IPS DF 4.7 (cell line): ENCODE results near the gene OR5AS1.
"Not testable (repeated sequence)": the region's sequence is repeated elsewhere in the genome, so short reads cannot be mapped to it uniquely, and the experiment has no call there.

Experiments used
- DNase-seq: peaks from one replicate; pipeline ENCODE4 v3.0.0-alpha.2; 2013; ENCODE audit warnings: low spot score; ENCODE audit errors: extremely low read depth

OR5AS1 gene

DNA sequence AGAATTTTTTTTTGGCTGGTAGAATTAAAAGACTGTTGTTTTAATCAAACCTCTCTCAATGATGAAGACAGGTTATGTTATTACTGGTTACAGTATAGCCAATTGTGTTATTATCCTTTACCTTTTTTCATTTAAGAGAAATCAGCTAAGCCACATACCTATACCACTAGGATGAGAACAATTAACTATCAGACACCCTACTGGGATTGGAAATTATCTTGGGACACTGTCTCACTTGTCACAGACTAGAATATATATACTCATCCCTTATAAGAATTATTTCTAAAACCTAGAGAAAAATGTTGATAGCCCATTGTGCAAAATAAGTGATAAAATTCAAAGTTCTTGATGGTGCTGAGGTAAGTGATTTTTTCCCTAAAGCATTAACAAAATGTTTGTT lies at the start of gene OR5AS1:
Gene OR5AS1 (plus strand): TSS at position 301 of the 400 bp plus-strand sequence. CDS start 2,765 bp downstream, outside the sequence.
- DNase-seq: no peak

DNA sequence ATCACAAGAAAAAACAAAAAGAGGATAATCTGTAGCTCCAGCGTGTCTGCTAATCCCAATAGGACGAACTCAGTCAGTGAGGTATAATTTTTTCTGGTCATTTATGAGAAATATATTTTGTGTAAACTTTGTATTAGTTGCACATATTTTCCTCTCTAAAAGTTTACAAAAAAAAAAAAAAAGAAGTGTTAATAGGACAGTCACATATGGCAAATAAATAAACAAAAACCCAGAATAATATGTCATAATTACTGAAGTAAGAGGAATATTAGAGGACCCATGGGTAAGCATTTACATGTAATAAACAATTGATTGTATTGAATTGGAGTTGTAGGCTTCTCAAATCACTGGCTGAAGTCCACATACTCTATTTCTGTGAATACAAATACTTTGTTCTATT lies 32.9 kb upstream of the OR5AS1 start, which contains the start of gene OR5F1:
Gene OR5F1 (minus strand): TSS at position 101 of the 400 bp plus-strand sequence. CDS start 0 bp downstream, at position 101.
- DNase-seq: no peak

- DNase-seq: no peak
Measured at GRCh38 chr11:56010716-56011115, 16.7 kb upstream of the OR5AS1 start.

DNA sequence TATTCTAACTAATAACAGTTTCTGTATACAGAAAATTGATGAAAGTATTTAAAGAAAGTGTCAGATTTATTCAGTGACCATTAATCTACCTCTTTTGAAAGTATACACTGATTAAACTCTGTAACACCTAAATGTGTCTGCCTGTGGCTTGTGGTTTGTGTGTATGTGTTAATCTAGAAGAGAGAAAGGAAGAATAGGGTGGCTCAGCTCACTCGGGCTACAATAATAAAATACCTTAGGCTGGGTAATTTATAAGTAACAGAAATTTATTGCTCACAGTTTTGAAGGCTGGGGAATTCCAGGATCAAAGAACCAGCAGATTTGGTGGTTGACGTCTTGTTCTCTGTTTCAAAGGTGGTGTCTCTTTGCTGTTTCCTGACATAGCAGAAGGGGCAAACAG lies 13.6 kb upstream of the OR5AS1 start:
- DNase-seq: no peak

DNA sequence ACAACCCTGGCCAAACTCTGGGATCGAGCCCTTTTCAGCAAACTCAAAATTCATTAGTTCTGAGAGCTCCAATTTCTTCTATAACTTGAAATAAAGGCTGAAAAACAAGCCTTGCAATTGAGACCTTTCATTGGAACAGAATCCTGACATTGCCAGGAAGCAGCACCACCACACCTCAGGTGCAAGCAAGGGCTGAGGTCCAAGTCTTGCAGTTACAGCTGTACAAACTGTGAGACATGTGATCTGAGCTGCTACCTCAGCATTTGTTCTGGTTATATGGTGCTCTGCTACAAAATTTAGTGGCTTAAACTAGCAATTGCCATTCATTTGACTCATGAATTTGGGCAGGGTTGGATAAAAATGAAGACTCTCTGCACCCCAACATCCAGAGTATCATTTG lies 18.1 kb downstream of the OR5AS1 start:
- no peak for DNase-seq

- DNase-seq: no peak
Measured at GRCh38 chr11:56048480-56048879, 21.0 kb downstream of the OR5AS1 start.

DNA sequence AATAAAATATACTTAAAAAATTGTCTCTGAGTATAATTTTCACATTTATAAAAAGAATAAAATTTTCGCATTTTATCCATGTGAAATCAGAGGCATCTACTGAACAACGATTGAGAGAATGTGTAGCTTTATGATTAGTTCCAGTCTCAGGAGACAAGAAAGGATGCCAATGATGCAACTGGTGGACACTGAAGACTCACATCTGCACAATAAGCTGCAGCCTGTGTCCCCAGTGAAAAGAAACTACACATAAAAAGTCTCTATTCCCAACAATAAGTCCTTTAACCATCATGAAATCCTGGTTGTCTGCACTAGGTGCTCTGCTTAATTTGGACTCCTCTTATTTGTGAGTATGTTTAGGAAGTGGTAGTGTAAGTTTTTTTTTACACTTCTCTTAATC lies 22.0 kb downstream of the OR5AS1 start:
- DNase-seq: no peak

DNA sequence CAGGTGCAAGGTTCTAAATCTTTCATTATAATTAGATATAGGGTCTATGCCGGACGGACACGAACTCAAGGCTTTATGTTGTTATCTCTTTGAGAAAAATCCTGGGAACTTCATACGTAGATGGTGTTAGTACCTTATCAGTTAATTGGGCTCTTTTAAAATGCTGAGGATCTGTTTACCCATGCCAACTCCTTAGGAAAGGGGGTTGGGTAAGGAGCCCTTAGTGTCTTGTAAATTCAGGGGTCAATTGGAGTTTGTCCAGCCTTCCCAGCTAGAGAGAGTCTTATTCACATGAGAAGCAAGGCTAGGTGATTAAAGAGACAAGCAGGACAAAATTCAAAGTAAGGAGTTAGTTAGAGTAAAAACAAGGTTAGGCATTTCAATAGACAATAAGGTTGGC lies 28.9 kb downstream of the OR5AS1 start:
- DNase-seq: not testable (repeated sequence)

DNA sequence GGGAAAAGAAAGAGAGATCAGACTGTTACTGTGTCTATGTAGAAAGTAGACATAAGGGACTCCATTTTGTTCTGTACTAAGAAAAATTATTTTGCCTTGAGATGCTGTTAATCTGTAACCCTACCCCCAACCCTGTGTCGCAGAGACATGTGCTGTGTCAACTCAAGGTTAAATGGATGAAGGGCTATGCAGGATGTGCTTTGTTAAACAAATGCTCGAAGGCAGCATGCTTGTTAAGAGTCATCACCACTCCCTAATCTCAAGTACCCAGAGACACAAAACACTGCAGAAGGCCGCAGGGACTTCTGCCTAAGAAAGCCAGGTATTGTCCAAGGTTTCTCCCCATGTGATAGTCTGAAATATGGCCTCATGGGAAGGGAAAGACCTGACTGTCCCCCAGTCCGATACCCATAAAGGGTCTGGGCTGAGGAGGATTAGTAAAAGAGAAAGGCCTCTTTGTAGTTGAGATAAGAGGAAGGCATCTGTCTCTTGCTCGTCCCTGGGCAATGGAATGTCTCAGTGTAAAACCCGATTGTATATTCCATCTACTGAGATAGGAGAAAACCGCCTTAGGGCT lies 30.3 kb downstream of the OR5AS1 start:
- peak; percentile 11 for DNase-seq

DNA sequence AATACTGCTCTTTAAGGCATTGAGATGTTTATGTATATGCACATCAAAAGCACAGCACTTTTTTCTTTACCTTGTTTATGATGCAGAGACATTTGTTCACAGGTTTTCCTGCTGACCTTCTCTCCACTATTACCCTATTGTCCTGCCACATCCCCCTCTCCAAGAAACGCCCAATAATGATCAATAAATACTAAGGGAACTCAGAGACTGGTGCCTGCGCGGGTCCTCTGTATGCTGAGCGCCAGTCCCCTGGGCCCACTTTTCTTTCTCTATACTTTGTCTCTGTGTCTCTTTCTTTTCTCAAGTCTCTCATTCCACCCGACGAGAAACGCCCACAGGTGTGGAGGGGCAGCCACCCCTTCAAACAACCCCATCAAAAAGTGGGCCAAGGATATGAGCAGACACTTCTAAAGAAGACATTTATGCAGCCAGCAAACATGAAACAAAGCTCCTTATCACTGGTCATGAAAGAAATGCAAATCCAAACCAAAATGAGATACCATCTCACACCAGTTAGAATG lies 30.9 kb downstream of the OR5AS1 start:
- DNase-seq: not testable (repeated sequence)

DNA sequence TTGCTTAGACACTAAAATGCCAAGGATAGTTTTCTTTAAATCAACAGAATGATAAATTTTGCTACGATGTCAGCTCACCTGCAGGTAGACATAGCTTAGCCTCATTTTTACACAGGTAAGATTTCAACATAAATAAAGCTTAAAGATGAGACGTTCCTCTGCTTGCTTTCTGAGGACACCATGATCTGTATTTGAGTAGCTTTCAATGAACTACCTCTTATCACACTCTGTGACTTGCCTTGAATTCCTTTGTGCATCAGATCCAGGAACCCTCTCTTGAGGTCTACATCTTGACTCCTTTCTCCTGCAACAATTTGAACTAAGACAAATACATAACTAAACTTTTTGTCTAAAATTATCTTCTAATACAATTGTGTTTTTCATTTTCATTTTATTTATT lies 39.5 kb downstream of the OR5AS1 start:
- DNase-seq: no peak
